DND-41 (cell line): ENCODE measurements around the gene SYNDIG1L.

Experiments
- CTCF ChIP-seq: IDR thresholded peaks from 2 replicates; pipeline ENCODE4 v1.5.1; 2012; ENCODE audit warnings: borderline replicate concordance, low read length, moderate library complexity, mild to moderate bottlenecking; ENCODE audit not compliant: poor library complexity, severe bottlenecking; ENCODE audit errors: extremely low read depth
- EZH2 ChIP-seq: IDR thresholded peaks from 3 replicates; pipeline ENCODE4 v1.6.1; 2012; ENCODE audit warnings: borderline replicate concordance, low read depth, mild to moderate bottlenecking, moderate library complexity, low read length, inconsistent platforms; ENCODE audit not compliant: severe bottlenecking

- TF ChIP-seq CTCF (no peak), EZH2 (no peak)
These were observed 34.5 kb downstream of the SYNDIG1L start for GRCh38 chr14:74391479-74391878.
